K562 (cell line): Measurements from ENCODE around the gene RIN3. TPM values are rescaled to one million over a fixed set of nuclear protein-coding genes. Genes with fewer than 3 reads are reported as not detected.

Experiments
- COPS2 ChIP-seq: fragments of 450-650 bp; conservative IDR thresholded peaks from 2 replicates; pipeline ENCODE4 v1.6.1; 2016; ENCODE audit warnings: mild to moderate bottlenecking, moderate library complexity
- E2F5 ChIP-seq: sonication (generic); formaldehyde crosslinking; IDR thresholded peaks from 2 replicates; pipeline ENCODE4 v1.8.0; 2022; ENCODE audit warnings: mild to moderate bottlenecking, missing genetic modification reagents
- FOXJ2 ChIP-seq: fragments of 200-800 bp; sonication (Bioruptor generic); IDR thresholded peaks from 2 replicates; pipeline ENCODE4 v1.6.1; 2016; ENCODE audit warnings: missing genetic modification characterization, missing compliant biosample characterization
- FOXK1 ChIP-seq: sonication (generic); formaldehyde crosslinking; IDR thresholded peaks from 2 replicates; pipeline ENCODE4 v1.8.0; 2022; ENCODE audit warnings: missing genetic modification reagents, mild to moderate bottlenecking, borderline replicate concordance
- HDAC8 ChIP-seq: fragments of 450-650 bp; IDR thresholded peaks from 2 replicates; pipeline ENCODE4 v1.6.1; 2016; ENCODE audit warnings: mild to moderate bottlenecking, missing genetic modification characterization, moderate library complexity, missing compliant biosample characterization
- HES1 ChIP-seq: fragments of 450-650 bp; IDR thresholded peaks from 2 replicates; pipeline ENCODE4 v1.6.1; 2016; ENCODE audit warnings: low read depth, mild to moderate bottlenecking, moderate library complexity
- KHSRP ChIP-seq: fragments of 450-650 bp; IDR thresholded peaks from 2 replicates; pipeline ENCODE4 v1.6.1; 2017
- NCOA6 ChIP-seq: fragments of 450-650 bp; IDR thresholded peaks from 2 replicates; pipeline ENCODE4 v1.6.1; 2017; ENCODE audit warnings: mild to moderate bottlenecking
- NR4A1 ChIP-seq, 2 experiments: fragments of 250-450 bp in 1 of 2; fragments of 450-650 bp in 1 of 2; sonication (Bioruptor Pico) in 1 of 2; IDR thresholded peaks; 2 replicates each; pipeline versions ENCODE4 v1.4.0 to v1.6.1; 2016 to 2020; ENCODE audit warnings: mild to moderate bottlenecking in 2 of 2, missing compliant biosample characterization in 1 of 2, missing genetic modification characterization in 1 of 2, moderate library complexity in 1 of 2
- PRMT5 ChIP-seq: sonication (generic); formaldehyde crosslinking; IDR thresholded peaks from 2 replicates; pipeline ENCODE4 v1.5.0; 2020; ENCODE audit warnings: missing genetic modification reagents
- PTBP1 ChIP-seq: fragments of 200-400 bp; formaldehyde crosslinking; IDR thresholded peaks from 2 replicates; pipeline ENCODE4 v1.6.1; 2017; ENCODE audit warnings: low read depth, low read length
- PTTG1 ChIP-seq: fragments of 450-650 bp; IDR thresholded peaks from 2 replicates; pipeline ENCODE4 v1.6.1; 2016; ENCODE audit warnings: low read depth, mild to moderate bottlenecking, missing genetic modification characterization, missing compliant biosample characterization
- SMAD4 ChIP-seq: fragments of 250-450 bp; sonication (Bioruptor Pico); conservative IDR thresholded peaks from 2 replicates; pipeline ENCODE4 v1.8.0; 2021; ENCODE audit warnings: inconsistent platforms, mild to moderate bottlenecking, moderate library complexity
- SMARCA4 ChIP-seq: fragments of 450-650 bp; IDR thresholded peaks from 2 replicates; pipeline ENCODE4 v1.6.1; 2016
- THRB ChIP-seq: fragments of 450-650 bp; formaldehyde crosslinking; conservative IDR thresholded peaks from 2 replicates; pipeline ENCODE4 v1.4.0; 2022; ENCODE audit warnings: mild to moderate bottlenecking, missing genetic modification characterization
- VEZF1 ChIP-seq: fragments of 200-800 bp; sonication (Bioruptor generic); IDR thresholded peaks from 2 replicates; pipeline ENCODE4 v1.6.1; 2017; ENCODE audit warnings: missing genetic modification characterization, missing compliant biosample characterization
- ZC3H11A ChIP-seq: IDR thresholded peaks from 2 replicates; pipeline ENCODE4 v1.6.1; 2012; ENCODE audit warnings: low read depth, low read length, improper control_type of control experiment
- ZFP91 ChIP-seq: sonication (generic); formaldehyde crosslinking; IDR thresholded peaks from 2 replicates; pipeline ENCODE4 v1.8.0; 2022; ENCODE audit warnings: mild to moderate bottlenecking, missing genetic modification reagents
- ZMIZ1 ChIP-seq, 2 experiments: fragments of 150-350 bp in 1 of 2; IDR thresholded peaks; 2 replicates each; pipeline ENCODE4 v1.6.1; 2012 to 2016; ENCODE audit warnings: low read depth in 2 of 2, low read length in 2 of 2, mild to moderate bottlenecking in 1 of 2, moderate library complexity in 1 of 2
- ZNF707 ChIP-seq: fragments of 250-450 bp; sonication (Bioruptor Pico); conservative IDR thresholded peaks from 2 replicates; pipeline ENCODE4 v1.8.0; 2022; ENCODE audit warnings: inconsistent platforms, mild to moderate bottlenecking, moderate library complexity
- polyA plus RNA-seq, 8 experiments: library from polyadenylated mRNA; depleted of rRNA in 4 of 8; stranded (reverse) in 5 of 8; unstranded in 3 of 8; fragments of >200 nt; fragmentation: Nextera tagmentation in 2 of 8; fragmentation: Illumina TruSeq in 1 of 8; extraction: Ambion mirVana in 2 of 8; extraction: Trizol in 1 of 8; gene quantifications; 2 replicates each; pipeline versions ENCODE4 v1.2.1 to v1.2.3, GENCODE V29; 2011 to 2014; ENCODE audit warnings: inconsistent platforms in 1 of 8, missing spikeins in 1 of 8
- total RNA-seq, 7 experiments: library from RNA; depleted of rRNA in 6 of 7; stranded (reverse); fragments of >200 nt in 6 of 7; fragmentation: Illumina TruSeq in 2 of 7; extraction: Trizol in 2 of 7; gene quantifications; 2 replicates each; pipeline versions ENCODE4 v1.2.1 to v1.2.3, GENCODE V29; 2011 to 2021; ENCODE audit warnings: low replicate concordance in 1 of 7

Gene RIN3
- total and polyA plus RNA-seq, 9 of the 15 experiments (the other 6 are each of a cell fraction or from before 2014, with no cell fraction given): 0.01 to 0.49 (median 0.08) TPM; not detected in 5

- TF ChIP-seq ZC3H11A (no peak), SMAD4 (CRISPR knock-in tag) (0 out of 2 replicates have a peak, but pooled peaks have one; percentile 22), ZMIZ1 (IDR thresholded peaks at IDR 0.05; ENCODE audit: low read depth in 2 of 2, low read length in 2 of 2) (no peak), ZNF707 (CRISPR knock-in tag) (no peak), E2F5 (CRISPR knock-in tag) (no peak), COPS2 (no peak), SMARCA4 (peak; percentile 47), PTTG1 (tag) (no peak), THRB (CRISPR knock-in tag) (no peak), FOXK1 (CRISPR knock-in tag) (no peak), KHSRP (no peak), NCOA6 (no peak), VEZF1 (no peak), HDAC8 (tag) (no peak), ZFP91 (no peak), HES1 (peak; percentile 39; the same call in 1 of the 2 replicates), FOXJ2 (tag) (no peak), PTBP1 (no peak), PRMT5 (CRISPR knock-in tag) (no peak), NR4A1 (CRISPR knock-in tag; IDR thresholded peaks at IDR 0.05) (no peak), NR4A1 (tag; IDR thresholded peaks at IDR 0.05) (no peak)
These were observed 219.4 kb downstream of the RIN3 start (continued) for GRCh38 chr14:92733007-92733406.
